ENCODE measurements around the gene FAM114A1. TPM values are rescaled to one million over a fixed set of nuclear protein-coding genes. Genes with fewer than 3 reads are reported as not detected.

FAM114A1 gene
- total RNA-seq, 1 donor from 2014 or later = 159 TPM

GRCh38 chr4:38823766-38824165, 43.8 kb upstream of the FAM114A1 start:
- Histone ChIP-seq H3K4me3 (ENCODE audit: insufficient read depth, low read depth, low read length) (no peak overlapping the region), H3K9me3 (ENCODE audit: insufficient read depth, low read depth, low read length) (no peaks in the 10 kb centered on the region), H3K9ac (ENCODE audit: low read length) (no peak overlapping the region), H3K79me2 (ENCODE audit: insufficient read depth, low read length) (no peaks in the 10 kb centered on the region), H3K36me3 (ENCODE audit: insufficient read depth, low read length) (no peaks in the 10 kb centered on the region), H3K4me2 (ENCODE audit: low read length) (no peak overlapping the region), H3K27ac (ENCODE audit: low read depth, low read length) (no peak overlapping the region), H3K4me1 (ENCODE audit: insufficient read depth, low read length) (no peaks in the 10 kb centered on the region), H3K27me3 (ENCODE audit: insufficient read depth, low read length) (no peaks in the 10 kb centered on the region), H4K20me1 (ENCODE audit: insufficient read depth, low read length) (no peaks in the 10 kb centered on the region), H2AFZ (ENCODE audit: low read depth, low read length) (no peak overlapping the region)
- TF ChIP-seq CTCF (IDR thresholded peaks at IDR 0.05; ENCODE audit: insufficient read depth, low read depth, low read length) (no peak), EZH2 (IDR thresholded peaks at IDR 0.05; ENCODE audit: insufficient read depth, low read length) (no peak)
- Mint-ChIP-seq H3K4me3 (ENCODE audit: unreplicated experiment) (no peak overlapping the region), H3K9me3 (ENCODE audit: unreplicated experiment) (peaks cover 14% of the 10 kb centered on the region), H3K27me3 (ENCODE audit: low read depth, unreplicated experiment) (peaks cover 3% of the 10 kb centered on the region), H3K36me3 (ENCODE audit: low read depth, unreplicated experiment) (peaks cover 9% of the 10 kb centered on the region), H3K4me1 (ENCODE audit: low read depth, unreplicated experiment) (peaks cover 10% of the 10 kb centered on the region), H3K27ac (ENCODE audit: unreplicated experiment) (no peak overlapping the region)
- no peak for DNase-seq (ENCODE audit: low read depth)
- no peak for FAIRE-seq

- Histone ChIP-seq H3K79me2 (ENCODE audit: insufficient read depth, low read length) (no peaks in the 10 kb centered on the region), H2AFZ (ENCODE audit: low read depth, low read length) (no peak overlapping the region), H3K9me3 (ENCODE audit: insufficient read depth, low read depth, low read length) (no peaks in the 10 kb centered on the region), H3K9ac (ENCODE audit: low read length) (no peak overlapping the region), H3K27me3 (ENCODE audit: insufficient read depth, low read length) (no peaks in the 10 kb centered on the region), H3K4me2 (ENCODE audit: low read length) (no peak overlapping the region), H4K20me1 (ENCODE audit: insufficient read depth, low read length) (no peaks in the 10 kb centered on the region), H3K4me3 (ENCODE audit: insufficient read depth, low read depth, low read length) (no peak overlapping the region), H3K27ac (ENCODE audit: low read depth, low read length) (no peak overlapping the region), H3K36me3 (ENCODE audit: insufficient read depth, low read length) (no peaks in the 10 kb centered on the region), H3K4me1 (ENCODE audit: insufficient read depth, low read length) (no peaks in the 10 kb centered on the region)
- Mint-ChIP-seq H3K4me1 (ENCODE audit: low read depth, unreplicated experiment) (no peaks in the 10 kb centered on the region), H3K27me3 (ENCODE audit: low read depth, unreplicated experiment) (peaks cover 3% of the 10 kb centered on the region), H3K9me3 (ENCODE audit: unreplicated experiment) (peaks cover 9% of the 10 kb centered on the region), H3K4me3 (ENCODE audit: unreplicated experiment) (no peak overlapping the region), H3K27ac (ENCODE audit: unreplicated experiment) (no peak overlapping the region), H3K36me3 (ENCODE audit: low read depth, unreplicated experiment) (peaks cover 5% of the 10 kb centered on the region)
- FAIRE-seq = no peak
- TF ChIP-seq CTCF (IDR thresholded peaks at IDR 0.05; ENCODE audit: insufficient read depth, low read depth, low read length) (no peak), EZH2 (IDR thresholded peaks at IDR 0.05; ENCODE audit: insufficient read depth, low read length) (no peak)
- no peak for DNase-seq (ENCODE audit: low read depth)
These were observed 38.4 kb upstream of the FAM114A1 start for GRCh38 chr4:38829237-38829636.

DNA sequence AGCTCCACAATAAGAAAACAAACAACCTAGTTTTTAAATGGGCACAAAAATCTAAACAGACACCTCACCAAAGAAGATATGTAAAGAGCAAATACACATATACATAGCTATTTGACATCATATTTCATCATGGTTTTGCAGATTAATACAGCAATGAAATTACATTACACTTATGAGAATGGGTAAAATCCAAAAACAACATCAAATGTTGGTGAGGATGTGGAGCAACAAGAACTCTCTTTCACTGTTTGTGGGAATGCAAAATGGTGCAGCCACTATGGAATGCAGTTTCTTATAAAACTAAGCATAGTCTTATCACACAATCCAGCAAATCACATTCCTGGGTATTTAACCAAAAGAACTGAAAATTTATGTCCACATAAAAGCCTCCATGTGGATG, 36.0 kb upstream of the FAM114A1 start:
- Mint-ChIP-seq H3K9me3 (ENCODE audit: unreplicated experiment) (peaks cover 12% of the 10 kb centered on the region), H3K4me3 (ENCODE audit: unreplicated experiment) (no peak overlapping the region), H3K27ac (ENCODE audit: unreplicated experiment) (no peak overlapping the region), H3K4me1 (ENCODE audit: low read depth, unreplicated experiment) (no peaks in the 10 kb centered on the region), H3K36me3 (ENCODE audit: low read depth, unreplicated experiment) (peaks cover 7% of the 10 kb centered on the region), H3K27me3 (ENCODE audit: low read depth, unreplicated experiment) (no peaks in the 10 kb centered on the region)
- no peak overlapping the region for H3K27ac ChIP-seq (ENCODE audit: low read depth, low read length)
- no peaks in the 10 kb centered on the region for H3K79me2 ChIP-seq (ENCODE audit: insufficient read depth, low read length)
- H3K4me3 ChIP-seq (ENCODE audit: insufficient read depth, low read depth, low read length) = no peak overlapping the region
- no peaks in the 10 kb centered on the region for H3K9me3 ChIP-seq (ENCODE audit: insufficient read depth, low read depth, low read length)
- no peaks in the 10 kb centered on the region for H3K36me3 ChIP-seq (ENCODE audit: insufficient read depth, low read length)
- no peak for FAIRE-seq
- no peaks in the 10 kb centered on the region for H3K4me1 ChIP-seq (ENCODE audit: insufficient read depth, low read length)
- peak; percentile 53 for DNase-seq (ENCODE audit: low read depth)
- H3K4me2 ChIP-seq (ENCODE audit: low read length) = no peak overlapping the region
- no peak overlapping the region for H3K9ac ChIP-seq (ENCODE audit: low read length)
- no peak overlapping the region for H2AFZ ChIP-seq (ENCODE audit: low read depth, low read length)
- TF ChIP-seq CTCF (IDR thresholded peaks at IDR 0.05; ENCODE audit: insufficient read depth, low read depth, low read length) (no peak), EZH2 (IDR thresholded peaks at IDR 0.05; ENCODE audit: insufficient read depth, low read length) (no peak)
- H3K27me3 ChIP-seq (ENCODE audit: insufficient read depth, low read length) = no peaks in the 10 kb centered on the region
- H4K20me1 ChIP-seq (ENCODE audit: insufficient read depth, low read length) = no peaks in the 10 kb centered on the region
